ENCODE results near the gene GDF10. TPM values are rescaled to one million over a fixed set of nuclear protein-coding genes. Genes with fewer than 3 reads are reported as not detected.

Gene GDF10
- total and polyA plus RNA-seq, 10 of the 15 experiments (the other 5 are each of a cell fraction or from before 2014, with no cell fraction given): not detected

DNA sequence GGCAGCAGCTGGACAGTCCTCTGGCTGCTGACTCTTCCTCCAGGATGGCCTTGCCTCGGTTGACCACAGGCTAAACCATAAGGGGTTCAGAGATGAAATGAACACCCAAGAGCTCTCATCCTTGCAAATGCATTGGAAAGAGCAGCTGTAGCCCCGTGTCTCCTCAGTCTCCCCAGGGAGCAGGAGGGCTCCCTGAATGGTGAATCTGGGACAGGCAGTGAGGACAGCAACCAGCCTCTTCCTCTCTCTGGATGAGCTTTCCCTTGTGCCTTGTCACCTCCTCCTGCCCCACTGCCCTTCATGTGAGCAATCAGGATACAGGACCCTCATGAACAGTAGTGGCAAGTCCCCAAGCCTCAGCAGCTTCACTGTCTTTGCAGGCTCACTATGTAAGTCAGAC is 23.9 kb upstream of the GDF10 start:
- no peak overlapping the region for H2AFZ ChIP-seq (ENCODE audit: control insufficient read depth, low read depth, low read length)
- RAD21 ChIA-PET (ENCODE audit: unreplicated experiment): no interaction called here
- no peak for DNase-seq (ENCODE audit: low read depth, low spot score)

More for the DNA sequence above, 23.9 kb upstream of the GDF10 start:
- intact Hi-C loops (cut with micrococcal nuclease; ENCODE audit: unreplicated experiment): no loop called here
- Histone ChIP-seq H3K36me3 (ENCODE audit: control insufficient read depth in 2 of 2, insufficient read depth in 2 of 2, low read length in 1 of 2) (no peaks in the 10 kb centered on the region), H3K27ac (ENCODE audit: control insufficient read depth, insufficient read depth) (no peak overlapping the region), H3K4me3 (no peak overlapping the region), H3K4me1 (ENCODE audit: control insufficient read depth, insufficient read depth, low read length) (no peaks in the 10 kb centered on the region), H4K20me1 (ENCODE audit: control insufficient read depth, insufficient read depth) (no peaks in the 10 kb centered on the region), H3K79me2 (ENCODE audit: control insufficient read depth, insufficient read depth, low read length) (no peaks in the 10 kb centered on the region), H3K9ac (ENCODE audit: control insufficient read depth, insufficient read depth, low read length) (no peak overlapping the region), H3K4me2 (ENCODE audit: control insufficient read depth, insufficient read depth) (no peak overlapping the region), H3K27me3 (replicated peaks in 1 of 2; ENCODE audit: control insufficient read depth in 2 of 2, insufficient read depth in 2 of 2, low read length in 1 of 2) (no peaks in the 10 kb centered on the region; a peak in 1 of 4 replicates), H3K9me3 (replicated peaks; ENCODE audit: control insufficient read depth, insufficient read depth, low read length) (no peaks in the 10 kb centered on the region)
- TF ChIP-seq SIN3A (IDR thresholded peaks at IDR 0.05; ENCODE audit: low read depth, low read length) (no peak), LARP7 (IDR thresholded peaks at IDR 0.05) (no peak), POLR2A (IDR thresholded peaks at IDR 0.05; ENCODE audit: low read depth, low read length) (no peak), SMARCA5 (IDR thresholded peaks at IDR 0.05) (no peak), NRF1 (conservative IDR thresholded peaks at IDR 0.05; ENCODE audit: low read depth, low read length) (no peak), NR2C1 (IDR thresholded peaks at IDR 0.05) (no peak), SUZ12 (IDR thresholded peaks at IDR 0.05; ENCODE audit: unreplicated experiment) (no peak), FOXM1 (IDR thresholded peaks at IDR 0.05; ENCODE audit: low read depth, low read length) (no peak), EZH2 (IDR thresholded peaks at IDR 0.05; ENCODE audit: borderline replicate concordance, control insufficient read depth, low read depth, low read length) (no peak), DPF2 (IDR thresholded peaks at IDR 0.05) (no peak), MTA3 (IDR thresholded peaks at IDR 0.05; ENCODE audit: borderline replicate concordance, low read length) (no peak)
- TF ChIP-seq, protein P1, sequence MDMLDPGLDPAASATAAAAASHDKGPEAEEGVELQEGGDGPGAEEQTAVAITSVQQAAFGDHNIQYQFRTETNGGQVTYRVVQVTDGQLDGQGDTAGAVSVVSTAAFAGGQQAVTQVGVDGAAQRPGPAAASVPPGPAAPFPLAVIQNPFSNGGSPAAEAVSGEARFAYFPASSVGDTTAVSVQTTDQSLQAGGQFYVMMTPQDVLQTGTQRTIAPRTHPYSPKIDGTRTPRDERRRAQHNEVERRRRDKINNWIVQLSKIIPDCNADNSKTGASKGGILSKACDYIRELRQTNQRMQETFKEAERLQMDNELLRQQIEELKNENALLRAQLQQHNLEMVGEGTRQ (IDR thresholded peaks at IDR 0.05; ENCODE audit: borderline replicate concordance, low read depth, low read length): no peak
- TF ChIP-seq, protein P2, sequence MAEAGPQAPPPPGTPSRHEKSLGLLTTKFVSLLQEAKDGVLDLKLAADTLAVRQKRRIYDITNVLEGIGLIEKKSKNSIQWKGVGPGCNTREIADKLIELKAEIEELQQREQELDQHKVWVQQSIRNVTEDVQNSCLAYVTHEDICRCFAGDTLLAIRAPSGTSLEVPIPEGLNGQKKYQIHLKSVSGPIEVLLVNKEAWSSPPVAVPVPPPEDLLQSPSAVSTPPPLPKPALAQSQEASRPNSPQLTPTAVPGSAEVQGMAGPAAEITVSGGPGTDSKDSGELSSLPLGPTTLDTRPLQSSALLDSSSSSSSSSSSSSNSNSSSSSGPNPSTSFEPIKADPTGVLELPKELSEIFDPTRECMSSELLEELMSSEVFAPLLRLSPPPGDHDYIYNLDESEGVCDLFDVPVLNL (IDR thresholded peaks at IDR 0.05; ENCODE audit: low read depth, low read length): no peak
- in situ Hi-C loops (cut with MboI): no loop called here
- no peak for FAIRE-seq
- ChIA-PET POLR2A (no interaction called here), SMC1A (ENCODE audit: uncharacterized antibody, unreplicated experiment) (interaction anchor here (1.8 kb wide), 1 partner anchor 15 kb away, joined by 5 read pairs; no protein-coding TSS in a partner anchor), CTCF (interaction anchor here (1.2 kb wide), 1 partner anchor 21 kb away, joined by 3 read pairs; no protein-coding TSS in a partner anchor)
- no TSS peak for BruUV-seq (replicated peaks)
- ATAC-seq: no peak
- 0% methylated on average over 2 of the region's 2 CpGs for WGBS (ENCODE audit: insufficient coverage, insufficient replicate concordance, low lambda C conversion rate, missing lambda C conversion rate)
